Activated naive CD4-positive, alpha-beta T cell treated with anti-CD3 and anti-CD28 coated beads, Interleukin-2, amount 10 ng/mL, durations not matched to agents 7 days and 5 days (primary cell): Measurements from ENCODE around the gene TFCP2L1.
"Not testable (repeated sequence)": the region's sequence is repeated elsewhere in the genome, so short reads cannot be mapped to it uniquely, and the experiment has no call there.

Experiments used
- CTCF ChIA-PET: fragments of 350-600 bp; sonication (Branson Sonifier 250); formaldehyde crosslinking; loops from one replicate; lab custom pipeline; 2021; ENCODE audit warnings: antibody characterized with exemption; lab: Charles Lee
- DNase-seq: peaks from one replicate; pipeline ENCODE4 v3.0.0-alpha.2; 2020
- H3K27ac Mint-ChIP-seq: one replicate; pipeline ENCODE4 v1.8.0; 2021; ENCODE audit warnings: mild to moderate bottlenecking, moderate library complexity, mixed read lengths
- H3K27me3 Mint-ChIP-seq: one replicate; pipeline ENCODE4 v1.8.0; 2021; ENCODE audit warnings: mild to moderate bottlenecking, mixed read lengths
- H3K36me3 Mint-ChIP-seq: one replicate; pipeline ENCODE4 v1.8.0; 2021; ENCODE audit warnings: mixed read lengths
- H3K4me1 Mint-ChIP-seq: one replicate; pipeline ENCODE4 v1.8.0; 2021; ENCODE audit warnings: mixed read lengths
- H3K4me3 Mint-ChIP-seq: one replicate; pipeline ENCODE4 v1.8.0; 2021; ENCODE audit warnings: mild to moderate bottlenecking, moderate library complexity, mixed read lengths
- H3K9me3 Mint-ChIP-seq: one replicate; pipeline ENCODE4 v1.8.0; 2021; ENCODE audit warnings: mixed read lengths

TFCP2L1 gene

DNA sequence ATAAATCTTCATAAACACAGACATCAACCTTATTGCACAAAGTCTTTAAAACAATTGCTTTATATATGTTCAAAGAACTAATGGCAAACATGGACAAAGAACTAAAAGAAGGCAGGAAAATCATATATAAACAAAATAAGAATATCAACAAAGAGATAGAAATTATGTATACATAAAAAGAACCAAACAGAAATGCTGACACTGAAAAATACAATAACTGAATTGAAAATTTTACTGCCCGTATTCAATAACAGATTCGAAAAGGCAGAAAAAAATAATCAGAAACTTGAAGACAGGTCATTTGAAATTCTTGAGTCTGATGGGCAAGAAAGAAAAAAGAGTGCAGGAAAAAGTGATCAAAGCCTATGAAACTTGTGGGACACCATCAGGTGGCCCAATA lies 22.0 kb upstream of the TFCP2L1 start:
- CTCF ChIA-PET: no interaction called here
- Mint-ChIP-seq H3K9me3 (no peaks in the 10 kb centered on the region), H3K4me3 (no peak overlapping the region), H3K27me3 (peaks cover 30% of the 10 kb centered on the region), H3K27ac (no peak overlapping the region), H3K4me1 (peaks cover 8% of the 10 kb centered on the region), H3K36me3 (no peaks in the 10 kb centered on the region)
- no peak for DNase-seq

DNA sequence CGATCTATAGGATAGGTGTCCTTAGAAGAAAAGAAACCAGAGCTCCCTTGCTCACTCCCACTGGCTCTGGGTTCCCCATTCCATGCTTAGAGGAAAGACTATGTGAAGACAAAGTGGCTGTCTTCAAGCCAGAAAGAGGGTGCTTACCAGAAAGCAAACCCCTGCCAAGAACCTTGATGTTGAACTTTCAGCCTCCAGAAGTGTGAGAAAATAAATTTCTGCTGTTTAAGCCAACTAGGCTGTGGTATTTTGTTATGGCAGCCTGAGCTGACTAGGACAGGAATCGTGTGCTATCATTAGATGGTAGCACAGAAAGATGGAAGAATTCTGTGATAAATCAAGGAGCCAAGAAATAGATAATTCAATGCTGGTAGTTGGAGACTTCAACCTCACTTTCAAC lies 19.9 kb upstream of the TFCP2L1 start:
- DNase-seq: no peak
- Mint-ChIP-seq H3K27me3 (peaks cover 24% of the 10 kb centered on the region), H3K27ac (no peak overlapping the region), H3K4me3 (no peak overlapping the region), H3K36me3 (no peaks in the 10 kb centered on the region), H3K9me3 (no peaks in the 10 kb centered on the region), H3K4me1 (peaks cover 7% of the 10 kb centered on the region)
- CTCF ChIA-PET: no interaction called here

DNA sequence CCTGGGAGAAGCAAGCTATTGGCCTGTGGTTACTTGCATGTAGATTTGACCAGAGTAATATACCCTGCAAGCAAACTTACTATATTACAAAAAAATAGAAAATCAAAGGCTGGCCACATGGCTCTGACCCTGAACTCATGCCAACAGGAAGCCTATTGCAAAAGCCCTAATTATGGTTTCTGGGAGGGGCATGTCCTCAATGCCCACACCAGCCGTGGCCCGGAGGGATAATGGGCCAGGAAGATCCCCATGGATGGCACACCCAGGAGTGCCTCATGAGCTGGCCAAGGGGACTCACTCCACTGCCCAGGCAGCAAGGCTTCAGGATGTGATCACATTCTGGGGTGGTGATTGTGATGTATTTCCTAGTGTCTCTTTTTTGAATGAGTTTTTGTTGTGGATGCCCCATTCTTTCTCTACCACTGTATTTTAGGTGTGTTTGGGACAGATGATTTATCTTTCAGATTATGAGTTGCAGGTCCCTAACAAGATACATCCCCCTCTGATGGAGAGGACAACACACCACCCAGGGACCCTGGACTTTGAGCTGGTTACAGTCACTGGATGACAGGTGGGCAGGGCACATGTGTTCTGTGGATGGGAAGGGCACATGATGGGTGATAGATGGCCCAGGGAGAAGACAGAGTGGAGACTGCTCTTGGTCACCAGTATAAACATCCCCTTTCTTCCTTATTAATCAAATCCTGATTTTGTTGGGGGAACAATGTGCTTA lies 18.7 kb upstream of the TFCP2L1 start:
- no peak for DNase-seq
- Mint-ChIP-seq H3K27me3 (peaks cover 14% of the 10 kb centered on the region), H3K4me1 (no peaks in the 10 kb centered on the region), H3K4me3 (no peak overlapping the region), H3K27ac (no peak overlapping the region), H3K36me3 (no peaks in the 10 kb centered on the region), H3K9me3 (no peaks in the 10 kb centered on the region)
- CTCF ChIA-PET: no interaction called here

DNA sequence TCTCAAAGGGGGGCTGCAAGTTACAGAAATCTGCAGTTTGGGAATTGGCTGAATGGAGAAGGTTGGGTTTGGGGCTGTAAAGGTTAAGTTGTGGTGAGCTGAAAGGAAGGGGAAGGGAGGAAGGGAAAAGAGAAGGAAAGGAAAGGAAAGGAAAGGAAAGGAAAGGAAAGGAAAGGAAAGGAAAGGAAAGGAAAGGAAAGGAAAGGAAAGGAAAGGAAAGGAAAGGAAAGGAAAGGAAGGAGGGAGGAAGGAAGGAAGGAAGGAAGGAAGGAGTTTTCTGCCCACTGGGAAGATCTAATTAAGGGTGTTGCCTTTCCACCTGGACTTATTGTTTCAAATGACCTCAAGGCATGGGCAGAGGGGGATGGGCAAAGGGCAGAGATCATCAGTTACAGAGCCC lies 16.2 kb upstream of the TFCP2L1 start:
- CTCF ChIA-PET, H3K4me3 Mint-ChIP-seq, H3K4me1 Mint-ChIP-seq, H3K27me3 Mint-ChIP-seq, H3K9me3 Mint-ChIP-seq, H3K36me3 Mint-ChIP-seq, H3K27ac Mint-ChIP-seq, DNase-seq: not testable (repeated sequence)

DNA sequence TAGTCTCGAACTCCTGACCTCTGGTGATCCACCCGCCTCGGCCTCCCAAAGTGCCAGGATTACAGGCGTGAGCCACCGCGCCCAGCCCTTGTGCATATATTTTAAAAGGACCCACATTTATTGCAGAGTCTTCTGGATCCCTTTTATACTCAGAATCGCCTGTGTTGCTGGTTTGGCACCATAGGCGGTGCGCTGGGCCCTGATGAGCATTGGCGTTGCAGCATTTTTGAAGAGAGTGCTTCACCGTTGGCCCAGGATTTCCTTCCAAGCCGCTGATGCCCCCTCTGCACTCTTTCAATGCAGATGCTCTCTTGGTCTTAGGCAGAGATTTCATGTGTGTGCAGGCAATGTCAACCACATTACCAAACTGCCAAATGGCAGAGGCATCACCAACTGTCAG lies 13.5 kb upstream of the TFCP2L1 start:
- CTCF ChIA-PET: no interaction called here
- Mint-ChIP-seq H3K4me1 (no peaks in the 10 kb centered on the region), H3K36me3 (no peaks in the 10 kb centered on the region), H3K4me3 (no peak overlapping the region), H3K9me3 (no peaks in the 10 kb centered on the region), H3K27me3 (peaks cover 15% of the 10 kb centered on the region), H3K27ac (no peak overlapping the region)
- DNase-seq: no peak

DNA sequence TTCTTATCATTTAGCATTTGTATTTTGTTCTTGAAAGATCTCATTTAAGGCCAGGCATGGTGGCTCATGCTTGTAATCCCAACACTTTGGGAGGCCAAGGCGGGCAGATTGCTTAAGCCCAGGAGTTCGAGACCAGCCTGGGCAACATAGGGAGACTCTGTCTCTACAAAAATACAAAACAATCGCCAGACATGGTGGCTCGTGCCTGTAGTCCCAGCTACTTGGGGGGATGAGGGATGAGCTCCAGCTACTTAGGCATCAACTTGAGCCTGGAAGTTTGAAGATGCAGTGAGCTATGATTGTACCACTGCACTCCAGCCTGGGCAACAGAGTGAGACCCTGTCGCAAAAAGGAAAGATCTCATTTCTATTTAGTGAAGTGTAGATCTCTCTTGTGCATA lies 12.9 kb upstream of the TFCP2L1 start:
- H3K36me3 Mint-ChIP-seq, H3K4me3 Mint-ChIP-seq, H3K9me3 Mint-ChIP-seq, H3K27ac Mint-ChIP-seq, CTCF ChIA-PET, DNase-seq, H3K4me1 Mint-ChIP-seq: not testable (repeated sequence)
- peaks cover 15% of the 10 kb centered on the region for H3K27me3 Mint-ChIP-seq

DNA sequence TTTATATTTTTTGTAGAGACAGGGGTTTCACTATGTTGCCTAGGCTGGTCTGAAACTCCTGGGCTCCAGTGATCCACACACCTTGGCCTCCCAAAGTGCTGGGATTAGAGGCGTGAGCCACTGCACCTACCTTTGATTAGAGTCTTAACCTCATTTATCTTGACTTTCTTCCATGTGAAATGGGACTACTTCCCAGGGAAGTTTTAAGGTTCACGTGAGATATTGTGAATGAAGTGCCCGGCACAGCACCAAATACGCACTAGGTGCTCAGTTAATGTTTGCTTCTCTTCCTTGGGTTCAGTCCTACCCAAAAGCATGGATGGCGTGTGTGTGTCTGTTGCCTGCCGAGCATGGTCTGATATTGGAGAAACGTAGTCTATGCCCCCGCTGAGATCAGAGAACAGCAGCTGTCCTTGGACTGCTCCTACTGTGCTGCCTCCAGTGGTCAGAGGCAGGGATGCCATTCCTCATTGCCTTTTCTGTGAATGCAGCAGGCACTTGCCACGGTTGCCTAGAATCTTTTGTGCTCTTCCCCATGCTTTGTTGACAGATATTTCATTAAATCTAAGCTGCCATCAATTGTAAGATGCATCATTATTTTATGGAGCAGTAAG lies 12.3 kb upstream of the TFCP2L1 start:
- no peaks in the 10 kb centered on the region for H3K9me3 Mint-ChIP-seq
- H3K4me3 Mint-ChIP-seq: no peak overlapping the region
- H3K27me3 Mint-ChIP-seq: peaks cover 15% of the 10 kb centered on the region
- no peaks in the 10 kb centered on the region for H3K36me3 Mint-ChIP-seq
- H3K4me1 Mint-ChIP-seq: no peaks in the 10 kb centered on the region
- DNase-seq: no peak
- no peak overlapping the region for H3K27ac Mint-ChIP-seq
- CTCF ChIA-PET: interaction anchor here (0.6 kb wide), 1 partner anchor 695 kb away, joined by 3 read pairs; no protein-coding TSS in a partner anchor

DNA sequence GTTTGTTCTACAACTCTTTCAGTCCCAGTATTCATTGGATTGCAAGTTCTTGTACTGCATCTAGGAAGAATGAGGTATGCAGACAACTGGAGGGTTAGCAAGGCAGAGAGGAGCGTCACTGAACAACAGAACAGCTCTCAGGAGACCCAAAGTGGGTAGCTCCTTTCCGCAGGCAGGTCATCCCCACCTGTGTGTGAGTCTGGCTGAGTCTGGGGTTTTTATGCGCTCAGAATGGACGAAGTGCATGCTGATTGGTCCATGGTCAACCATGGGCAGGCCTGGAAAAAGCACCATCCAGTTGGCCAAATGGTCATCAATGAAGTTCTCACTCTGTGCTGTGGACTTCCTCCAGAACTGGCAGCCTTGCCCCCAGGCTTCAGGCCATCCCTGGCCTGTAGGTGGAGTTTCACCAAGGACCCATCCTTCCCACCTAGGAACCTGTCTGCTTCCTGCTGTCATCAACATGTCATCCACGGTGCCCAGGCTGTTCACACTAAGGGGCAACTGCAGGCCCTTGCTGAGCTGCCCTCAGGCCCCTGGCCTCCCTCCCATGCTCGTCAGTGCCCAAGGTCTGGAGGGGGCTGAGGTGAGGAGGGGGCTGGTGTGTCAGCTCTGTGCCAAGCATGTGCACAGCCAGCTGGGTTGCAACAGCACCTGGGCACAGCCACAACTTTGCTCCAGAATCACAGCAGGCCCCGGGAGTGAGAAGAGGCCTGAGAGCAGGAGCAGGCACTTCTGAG lies 11.1 kb upstream of the TFCP2L1 start:
- DNase-seq: no peak
- no peak overlapping the region for H3K4me3 Mint-ChIP-seq
- no peak overlapping the region for H3K27ac Mint-ChIP-seq
- H3K36me3 Mint-ChIP-seq: no peaks in the 10 kb centered on the region
- H3K27me3 Mint-ChIP-seq: peaks cover 15% of the 10 kb centered on the region
- H3K4me1 Mint-ChIP-seq: no peaks in the 10 kb centered on the region
- CTCF ChIA-PET: interaction anchor here (0.6 to 0.7 kb wide), 2 partner anchors 14 to 54 kb away, joined by 3 read pairs; no protein-coding TSS in a partner anchor
- H3K9me3 Mint-ChIP-seq: no peaks in the 10 kb centered on the region

DNA sequence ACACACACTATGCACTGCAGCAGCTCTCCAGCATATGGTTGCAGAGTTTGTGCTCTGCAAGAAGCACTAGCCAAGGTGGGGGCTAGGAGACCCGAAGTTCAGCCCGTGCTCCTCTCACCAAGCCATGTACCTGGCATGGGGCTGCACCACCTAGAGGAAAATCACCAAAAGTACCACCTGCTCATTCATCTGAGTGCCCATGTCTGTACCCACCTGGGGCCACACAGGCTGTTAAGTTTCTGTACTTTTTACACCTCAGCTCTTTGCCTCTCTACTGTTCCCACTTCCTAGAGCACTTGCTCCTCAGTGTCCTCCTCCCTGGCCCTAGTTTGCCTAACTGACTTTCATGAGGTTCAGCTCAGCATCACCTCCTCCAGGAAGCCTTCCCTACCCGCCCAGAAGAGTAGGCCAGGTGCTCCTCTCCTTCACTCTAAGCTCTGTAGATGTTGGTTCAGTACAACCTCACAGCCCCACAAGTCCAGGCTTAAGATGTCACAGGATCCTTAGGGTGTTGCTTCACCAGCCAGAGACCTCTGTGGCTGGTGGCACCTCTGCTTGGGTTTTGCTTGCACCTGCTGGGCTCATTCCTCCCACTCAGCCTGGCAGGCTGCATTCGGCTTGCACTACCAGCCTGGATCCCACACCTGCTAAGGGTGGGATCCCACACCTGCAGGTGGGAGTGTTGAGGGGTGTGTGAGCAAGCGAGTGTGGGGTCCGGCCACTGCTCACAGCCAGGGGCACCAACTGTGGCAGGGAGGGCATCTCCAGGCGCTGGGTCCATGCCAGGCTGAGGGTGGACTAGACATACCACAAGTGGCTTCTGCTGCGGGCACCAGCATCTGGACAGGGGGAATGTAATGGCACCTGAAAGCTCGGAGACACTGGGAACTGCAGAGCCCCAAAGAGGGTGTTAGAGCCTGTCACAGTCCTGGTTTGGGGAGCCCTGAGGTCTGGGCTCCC lies 10.2 kb upstream of the TFCP2L1 start:
- H3K36me3 Mint-ChIP-seq: no peaks in the 10 kb centered on the region

DNA sequence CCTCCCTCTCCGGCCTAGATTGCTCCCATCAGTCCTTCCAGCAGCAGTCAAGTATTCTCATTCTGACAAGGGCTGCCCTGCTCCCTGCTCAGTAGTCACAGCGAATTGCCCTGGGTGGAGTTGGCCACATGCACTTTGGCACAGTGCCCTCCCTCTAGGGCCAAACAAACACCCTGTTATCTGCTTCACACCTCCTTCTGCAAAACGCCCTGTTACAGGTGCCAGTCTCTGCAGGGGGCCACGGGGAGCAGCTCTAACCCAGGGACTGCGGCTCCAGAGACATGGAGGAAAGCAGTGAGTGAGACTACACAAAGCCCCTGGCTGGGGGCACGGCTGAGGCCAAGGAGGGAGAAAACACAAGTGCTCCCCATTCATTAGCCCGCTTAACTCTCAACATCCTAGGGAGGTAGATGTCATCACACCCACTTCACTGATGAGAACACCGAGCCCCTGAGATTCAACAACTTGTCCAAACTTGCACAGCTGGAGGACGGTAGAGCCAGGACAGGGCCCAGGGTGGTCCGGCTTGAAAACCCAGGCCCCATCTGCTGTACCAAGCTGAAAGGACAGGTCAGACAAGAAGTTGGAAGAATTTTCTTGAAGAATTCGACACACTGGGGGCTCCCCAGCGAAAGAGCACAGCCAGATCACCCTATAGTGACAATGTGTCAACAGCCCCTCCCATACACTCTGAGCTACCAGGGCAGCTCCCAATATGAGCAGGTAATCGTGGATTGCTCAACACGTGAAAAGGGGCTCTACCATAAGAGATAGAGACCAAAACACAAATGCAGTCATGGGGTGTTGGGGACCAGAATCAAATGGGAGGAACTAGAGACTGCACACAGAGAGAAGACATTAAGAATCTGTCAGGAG lies 8.7 kb upstream of the TFCP2L1 start:
- Mint-ChIP-seq H3K4me3 (no peak overlapping the region), H3K9me3 (no peaks in the 10 kb centered on the region), H3K4me1 (no peaks in the 10 kb centered on the region), H3K27ac (no peak overlapping the region), H3K36me3 (no peaks in the 10 kb centered on the region), H3K27me3 (peaks cover 19% of the 10 kb centered on the region)
- CTCF ChIA-PET: no interaction called here
- no peak for DNase-seq

More for the DNA sequence above, 10.2 kb upstream of the TFCP2L1 start:
- Mint-ChIP-seq H3K27me3 (peaks cover 15% of the 10 kb centered on the region), H3K4me3 (no peak overlapping the region), H3K9me3 (no peaks in the 10 kb centered on the region), H3K27ac (no peak overlapping the region), H3K4me1 (no peaks in the 10 kb centered on the region)
- DNase-seq: no peak
- CTCF ChIA-PET: no interaction called here

DNA sequence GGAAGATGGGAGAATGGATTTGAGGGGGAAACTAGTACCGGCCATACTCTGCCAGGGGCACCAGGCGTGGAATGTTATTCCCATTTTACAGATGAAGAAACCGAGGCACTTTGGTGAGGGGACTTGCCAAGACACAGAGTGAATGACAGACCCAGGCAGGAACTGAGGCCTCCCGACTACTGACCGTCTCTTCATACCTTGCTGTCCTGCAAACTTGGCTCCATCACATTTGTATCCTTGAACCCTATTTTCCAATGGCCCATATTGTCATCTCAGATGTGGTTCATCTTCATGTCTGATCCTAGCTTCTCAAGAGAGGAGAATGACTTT lies 6.2 kb upstream of the TFCP2L1 start:
- CTCF ChIA-PET: no interaction called here
- Mint-ChIP-seq H3K4me3 (no peak overlapping the region), H3K27me3 (peaks cover 41% of the 10 kb centered on the region), H3K9me3 (no peaks in the 10 kb centered on the region), H3K27ac (no peak overlapping the region), H3K4me1 (no peaks in the 10 kb centered on the region), H3K36me3 (no peaks in the 10 kb centered on the region)
- no peak for DNase-seq

DNA sequence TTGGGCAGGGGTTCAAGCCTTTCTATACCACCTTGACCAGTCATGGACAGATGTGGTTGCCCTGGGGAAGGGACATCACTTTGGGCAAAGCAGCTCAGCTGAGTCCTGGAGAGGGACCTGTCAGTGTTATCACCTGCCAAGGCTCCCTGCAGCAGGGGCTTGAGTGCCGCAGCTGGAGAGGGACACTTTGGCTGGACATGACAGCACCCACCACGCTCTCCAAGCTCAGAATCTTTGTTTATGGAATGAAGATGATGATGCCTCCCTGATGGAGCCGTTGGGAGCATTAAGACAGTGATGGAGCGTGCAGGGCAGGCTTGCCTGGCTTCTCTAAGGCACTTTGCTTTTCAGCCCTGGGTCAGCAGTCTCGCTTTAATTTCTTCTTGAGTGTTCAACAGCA lies 4.3 kb upstream of the TFCP2L1 start:
- no peak for DNase-seq
- Mint-ChIP-seq H3K36me3 (no peaks in the 10 kb centered on the region), H3K9me3 (no peaks in the 10 kb centered on the region), H3K4me3 (no peak overlapping the region), H3K4me1 (peaks cover 1% of the 10 kb centered on the region), H3K27ac (no peak overlapping the region), H3K27me3 (peaks cover 43% of the 10 kb centered on the region)
- CTCF ChIA-PET: no interaction called here

DNA sequence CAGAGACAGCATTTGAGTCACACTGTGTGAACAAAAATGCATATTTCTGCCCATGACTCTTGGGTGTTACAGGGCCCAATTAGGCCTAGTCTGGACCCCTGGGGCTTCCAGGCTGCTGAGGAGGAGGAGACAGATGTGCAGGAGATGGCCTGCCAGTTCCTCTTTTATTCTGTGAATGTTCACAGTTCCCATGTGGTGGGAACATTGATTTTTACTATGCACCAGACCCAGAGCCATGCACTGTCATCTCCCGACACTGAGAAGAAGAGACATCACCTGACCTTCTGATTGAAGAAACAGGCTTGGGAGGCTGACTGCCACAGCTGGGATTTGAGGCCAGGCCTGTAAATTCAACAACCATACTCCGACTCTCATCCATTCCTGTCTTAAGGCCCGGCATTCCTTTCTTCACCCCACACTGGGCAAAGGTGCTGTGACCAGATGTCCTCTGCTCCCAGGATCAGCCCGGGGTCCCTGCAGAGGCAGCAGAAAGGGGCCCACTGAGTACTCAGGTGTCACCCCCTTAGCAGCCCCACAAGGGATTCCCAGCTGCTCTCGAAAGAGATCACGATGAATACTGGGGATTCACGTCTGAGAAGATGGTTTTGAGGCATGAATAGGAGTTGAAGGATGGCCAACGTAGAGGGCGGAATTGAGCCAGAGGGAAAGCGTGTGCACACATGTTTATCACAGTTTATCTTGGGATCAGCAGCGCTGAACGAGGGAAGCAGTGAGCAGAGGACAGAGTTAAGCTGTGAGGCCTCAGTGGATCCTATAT lies 3.6 kb upstream of the TFCP2L1 start:
- H3K4me3 Mint-ChIP-seq: no peak overlapping the region
- H3K27ac Mint-ChIP-seq: no peak overlapping the region
- DNase-seq: no peak
- H3K27me3 Mint-ChIP-seq: peaks cover 49% of the 10 kb centered on the region
- no peaks in the 10 kb centered on the region for H3K36me3 Mint-ChIP-seq
- CTCF ChIA-PET: interaction anchor here (1.2 kb wide), 1 partner anchor 160 kb away, joined by 4 read pairs; no protein-coding TSS in a partner anchor
- H3K9me3 Mint-ChIP-seq: no peaks in the 10 kb centered on the region
- H3K4me1 Mint-ChIP-seq: peaks cover 4% of the 10 kb centered on the region
